Measurements from ENCODE around the gene SIRPD. TPM values are rescaled to one million over a fixed set of nuclear protein-coding genes. Genes with fewer than 3 reads are reported as not detected.

SIRPD gene
- total RNA-seq, 1 donor from 2014 or later = not detected

- FAIRE-seq = no peak
- Histone ChIP-seq H3K4me3 (ENCODE audit: low read depth, low read length) (no peak overlapping the region), H3K36me3 (ENCODE audit: control insufficient read depth, insufficient read depth, low read length) (no peaks in the 10 kb centered on the region), H3K27me3 (ENCODE audit: control insufficient read depth, insufficient read depth, low read length) (no peaks in the 10 kb centered on the region)
- DNase-seq (ENCODE audit: low read depth) = peak; percentile 44
- TF ChIP-seq CTCF (IDR thresholded peaks at IDR 0.05; ENCODE audit: insufficient read depth, low read length, severe bottlenecking) = no peak
Observed at GRCh38 chr20:1491860-1492642, 65.5 kb downstream of the SIRPD start.

- FAIRE-seq (no peak), DNase-seq (ENCODE audit: low read depth) (no peak)
- no peaks in the 10 kb centered on the region for H3K36me3 ChIP-seq (ENCODE audit: control insufficient read depth, insufficient read depth, low read length)
- H3K4me3 ChIP-seq (ENCODE audit: low read depth, low read length) = no peak within 1 kb of the TSS
- TF ChIP-seq CTCF (IDR thresholded peaks at IDR 0.05; ENCODE audit: insufficient read depth, low read length, severe bottlenecking) = no peak
- H3K27me3 ChIP-seq (ENCODE audit: control insufficient read depth, insufficient read depth, low read length) = no peaks in the 10 kb centered on the region
Observed at GRCh38 chr20:1491281-1491840, 66.1 kb downstream of the SIRPD start, which contains the start of gene SIRPB2. Gene SIRPB2 (minus strand): TSS chr20:1491420. CDS start chr20:1491359, 61 bp downstream.

GRCh38 chr20:1490643-1491195 lies 66.8 kb downstream of the SIRPD start:
- H3K27me3 ChIP-seq (ENCODE audit: control insufficient read depth, insufficient read depth, low read length) = no peaks in the 10 kb centered on the region
- TF ChIP-seq CTCF (IDR thresholded peaks at IDR 0.05; ENCODE audit: insufficient read depth, low read length, severe bottlenecking) = no peak
- no peaks in the 10 kb centered on the region for H3K36me3 ChIP-seq (ENCODE audit: control insufficient read depth, insufficient read depth, low read length)
- FAIRE-seq (no peak), DNase-seq (ENCODE audit: low read depth) (no peak)
- no peak overlapping the region for H3K4me3 ChIP-seq (ENCODE audit: low read depth, low read length)

- H3K27me3 ChIP-seq (ENCODE audit: control insufficient read depth, insufficient read depth, low read length) = no peaks in the 10 kb centered on the region
- peak; percentile 97 for DNase-seq (ENCODE audit: low read depth)
- no peaks in the 10 kb centered on the region for H3K36me3 ChIP-seq (ENCODE audit: control insufficient read depth, insufficient read depth, low read length)
- H3K4me3 ChIP-seq (ENCODE audit: low read depth, low read length) = no peak overlapping the region
- peak; percentile 81 for FAIRE-seq
- no peak for TF ChIP-seq CTCF (IDR thresholded peaks at IDR 0.05; ENCODE audit: insufficient read depth, low read length, severe bottlenecking)
Observed at GRCh38 chr20:1489764-1490436, 67.6 kb downstream of the SIRPD start.

- no peaks in the 10 kb centered on the region for H3K36me3 ChIP-seq (ENCODE audit: control insufficient read depth, insufficient read depth, low read length)
- no peak overlapping the region for H3K4me3 ChIP-seq (ENCODE audit: low read depth, low read length)
- no peaks in the 10 kb centered on the region for H3K27me3 ChIP-seq (ENCODE audit: control insufficient read depth, insufficient read depth, low read length)
- no peak for FAIRE-seq
- TF ChIP-seq CTCF (IDR thresholded peaks at IDR 0.05; ENCODE audit: insufficient read depth, low read length, severe bottlenecking) = no peak
- no peak for DNase-seq (ENCODE audit: low read depth)
Observed at GRCh38 chr20:1489325-1489724, 68.2 kb downstream of the SIRPD start.

Data from bronchial epithelial cell (primary cell).